B cell (primary cell): Measurements from ENCODE around the gene PACRG. TPM values are rescaled to one million over a fixed set of nuclear protein-coding genes. Genes with fewer than 3 reads are reported as not detected.

ENCODE experiments used
- ATAC-seq: fragments of 200-7000 bp; cut with Tn5 transposase; one replicate; pipeline ENCODE4 v1.10.0; 2021; ENCODE audit warnings: low read depth, mild to moderate bottlenecking, moderate number of reproducible peaks, moderate library complexity
- CTCF ChIA-PET: fragments of 350-600 bp; sonication (Branson Sonifier 250); formaldehyde crosslinking; loops from one replicate; lab custom pipeline; 2021; ENCODE audit warnings: antibody characterized with exemption, inconsistent platforms; lab: Charles Lee
- POLR2A ChIA-PET: fragments of 350-600 bp; sonication (Branson Sonifier 250); formaldehyde crosslinking; loops from one replicate; lab custom pipeline; 2021; ENCODE audit warnings: antibody characterized with exemption; lab: Charles Lee
- DNase-seq: peaks from one replicate; pipeline ENCODE4 v3.0.0; 2013
- H2AFZ ChIP-seq: 2 replicates; pipeline ENCODE4 v1.6.1; 2012; ENCODE audit warnings: mild to moderate bottlenecking, low read depth, low read length; ENCODE audit not compliant: insufficient read depth, poor library complexity, severe bottlenecking
- H3K27ac ChIP-seq, 2 donors: 1 replicate in 1 of 2; 2 replicates in 1 of 2; pipeline ENCODE4 v1.5.1; 2012 to 2013; ENCODE audit warnings: low read length in 2 of 2, mild to moderate bottlenecking in 2 of 2, moderate library complexity in 1 of 2
- H3K27me3 ChIP-seq, 4 experiments: fragments of 200-600 bp in 1 of 4; sonication (generic) in 1 of 4; replicated peaks in 1 of 4; 1 replicate in 2 of 4; 2 replicates in 2 of 4; pipeline versions ENCODE4 v1.6.1 to v1.7.0; 2013 to 2016; ENCODE audit warnings: low read length in 3 of 4, mild to moderate bottlenecking in 2 of 4, mixed read lengths in 1 of 4, moderate library complexity in 1 of 4; ENCODE audit not compliant: insufficient read depth in 4 of 4, control insufficient read depth in 3 of 4; ENCODE audit errors: control extremely low read depth in 1 of 4
- H3K36me3 ChIP-seq, 2 experiments: replicated peaks in 1 of 2; 1 replicate in 1 of 2; 2 replicates in 1 of 2; pipeline versions ENCODE4 v1.6.1 to v1.7.1; 2013; ENCODE audit warnings: low read length in 1 of 2; ENCODE audit not compliant: insufficient read depth in 2 of 2, control insufficient read depth in 1 of 2; ENCODE audit errors: control extremely low read depth in 1 of 2, extremely low read depth in 1 of 2
- H3K4me1 ChIP-seq, 2 donors: fragments of 200-600 bp in 1 of 2; sonication (generic) in 1 of 2; 1 replicate in 1 of 2; 2 replicates in 1 of 2; pipeline versions ENCODE4 v1.5.1 to v1.6.1; 2013 to 2017; ENCODE audit warnings: low read length in 2 of 2; ENCODE audit not compliant: control insufficient read depth in 2 of 2, insufficient read depth in 2 of 2
- H3K4me2 ChIP-seq: replicated peaks from 2 replicates; pipeline ENCODE3; 2012; ENCODE audit warnings: mild to moderate bottlenecking, low read depth, low read length; ENCODE audit not compliant: poor library complexity, severe bottlenecking
- H3K4me3 ChIP-seq, 5 experiments: fragments of 200-600 bp in 1 of 5; sonication (generic) in 1 of 5; 1 replicate in 3 of 5; 2 replicates in 2 of 5; pipeline versions ENCODE4 v1.5.1 to v1.7.0; 2011 to 2016; ENCODE audit warnings: low read length in 4 of 5, mild to moderate bottlenecking in 4 of 5, low read depth in 2 of 5, control low read depth in 1 of 5, moderate library complexity in 1 of 5; ENCODE audit not compliant: insufficient read depth in 1 of 5; ENCODE audit errors: control extremely low read depth in 1 of 5, extremely low read depth in 1 of 5
- H3K79me2 ChIP-seq: fragments of 200-600 bp; sonication (generic); one replicate; pipeline ENCODE4 v1.6.0; 2016; ENCODE audit warnings: low read length; ENCODE audit not compliant: control insufficient read depth, insufficient read depth
- H3K9ac ChIP-seq: fragments of 200-600 bp; sonication (generic); 2 replicates; pipeline ENCODE4 v1.6.1; 2017; ENCODE audit warnings: mild to moderate bottlenecking, low read length, moderate library complexity
- H3K9me3 ChIP-seq, 3 donors: one replicate each; pipeline versions ENCODE4 v1.6.1 to v1.7.1; 2013; ENCODE audit warnings: low read length in 2 of 3; ENCODE audit not compliant: control insufficient read depth in 2 of 3, insufficient read depth in 1 of 3; ENCODE audit errors: control extremely low read depth in 1 of 3
- H4K20me1 ChIP-seq: 2 replicates; pipeline ENCODE4 v1.6.0; 2012; ENCODE audit warnings: mild to moderate bottlenecking, low read length; ENCODE audit not compliant: insufficient read depth, control insufficient read depth, poor library complexity, severe bottlenecking
- H3K27ac Mint-ChIP-seq: one replicate; pipeline ENCODE4 v1.8.0; 2021; ENCODE audit warnings: mixed read lengths
- H3K27me3 Mint-ChIP-seq: one replicate; pipeline ENCODE4 v1.8.0; 2021; ENCODE audit warnings: mixed read lengths
- H3K4me1 Mint-ChIP-seq: one replicate; pipeline ENCODE4 v1.8.0; 2021; ENCODE audit warnings: mixed read lengths
- H3K4me3 Mint-ChIP-seq: one replicate; pipeline ENCODE4 v1.8.0; 2021; ENCODE audit warnings: mixed read lengths
- H3K9me3 Mint-ChIP-seq: one replicate; pipeline ENCODE4 v1.8.0; 2022; ENCODE audit warnings: mixed read lengths; ENCODE audit not compliant: insufficient read depth
- CTCF ChIP-seq: fragments of 200-600 bp; IDR thresholded peaks from one replicate; pipeline ENCODE4 v1.8.0; 2022; ENCODE audit warnings: antibody characterized with exemption, mild to moderate bottlenecking
- EZH2 ChIP-seq: IDR thresholded peaks from 2 replicates; pipeline ENCODE4 v1.6.1; 2012; ENCODE audit warnings: borderline replicate concordance, low read depth, mild to moderate bottlenecking, moderate library complexity, low read length; ENCODE audit not compliant: insufficient read depth, poor library complexity, severe bottlenecking
- whole genome bisulfite sequencing: methylation state at CpG from one replicate; pipeline ENCODE4 v1.1.5; 2013; ENCODE audit warnings: missing lambda C conversion rate; ENCODE audit not compliant: insufficient coverage; 5-methylcytosine and 5-hydroxymethylcytosine counted together
- intact Hi-C: fragments of 100-400 bp; cut with micrococcal nuclease; formaldehyde crosslinking; loops from one replicate; pipeline ENCODE4 v1.10.0; 2022
- polyA plus RNA-seq: library from polyadenylated mRNA; depleted of rRNA; stranded (reverse); fragments of >200 nt; gene quantifications from 2 replicates; pipeline ENCODE4 v1.2.3, GENCODE V29; 2012
- total RNA-seq, 2 donors: library from RNA; stranded (reverse); fragments of 120-200 nt in 1 of 2; gene quantifications; 1 replicate in 1 of 2; 2 replicates in 1 of 2; pipeline versions ENCODE4 v1.2.3 to v1.2.4, GENCODE V29; 2013 to 2022

Gene PACRG
- total and polyA plus RNA-seq, 2 donors (not counting 1 experiment from before 2014, with no cell fraction given) = not detected

- Histone ChIP-seq H3K9ac (no peak overlapping the region), H3K27ac (no peak overlapping the region), H3K4me1 (no peaks in the 10 kb centered on the region), H2AFZ (no peak overlapping the region), H4K20me1 (no peaks in the 10 kb centered on the region), H3K27me3 (no peaks in the 10 kb centered on the region), H3K9me3 (peaks cover 0 to 1% (median 0%) of the 10 kb centered on the region in 3 donors), H3K4me3 (no peak overlapping the region), H3K36me3 (no peaks in the 10 kb centered on the region), H3K4me2 (no peak overlapping the region), H3K79me2 (no peaks in the 10 kb centered on the region)
- H3K9me3 Mint-ChIP-seq = peaks cover 5% of the 10 kb centered on the region
- DNase-seq (no peak), ATAC-seq (no peak)
- CTCF ChIA-PET = no interaction called here
- intact Hi-C loops = no loop called here
- POLR2A ChIA-PET = no interaction called here
- 88% methylated on average over 5 of the region's 8 CpGs for WGBS
- H3K27me3 Mint-ChIP-seq = no peaks in the 10 kb centered on the region
- no peak overlapping the region for H3K27ac Mint-ChIP-seq
- TF ChIP-seq EZH2 = no peak
- no peak for TF ChIP-seq CTCF
- H3K4me1 Mint-ChIP-seq = no peaks in the 10 kb centered on the region
- no peak overlapping the region for H3K4me3 Mint-ChIP-seq
These were observed 170.2 kb downstream of the PACRG start for GRCh38 chr6:162898011-162898410.

- Histone ChIP-seq H3K36me3 (no peaks in the 10 kb centered on the region), H3K4me3 (no peak overlapping the region), H3K79me2 (no peaks in the 10 kb centered on the region), H3K9ac (no peak overlapping the region), H3K4me1 (no peaks in the 10 kb centered on the region), H3K27me3 (no peaks in the 10 kb centered on the region), H3K4me2 (no peak overlapping the region), H4K20me1 (no peaks in the 10 kb centered on the region), H2AFZ (no peak overlapping the region), H3K27ac (no peak overlapping the region), H3K9me3 (peaks cover 0 to 5% (median 0%) of the 10 kb centered on the region in 3 donors)
- ATAC-seq = no peak
- CTCF ChIA-PET = interaction anchor here (1.0 kb wide), 1 partner anchor 8 kb away, joined by 3 read pairs; no protein-coding TSS in a partner anchor
- Mint-ChIP-seq H3K27ac (no peak overlapping the region), H3K9me3 (peaks cover 10% of the 10 kb centered on the region), H3K4me1 (no peaks in the 10 kb centered on the region), H3K27me3 (no peaks in the 10 kb centered on the region), H3K4me3 (no peak overlapping the region)
- POLR2A ChIA-PET = no interaction called here
- TF ChIP-seq CTCF = no peak
- no peak for TF ChIP-seq EZH2
- 77% methylated on average over 8 of the region's 8 CpGs for WGBS
- no peak for DNase-seq
- intact Hi-C loops = no loop called here
These were observed 171.4 kb downstream of the PACRG start for GRCh38 chr6:162899148-162899547.
